Stromal cell of bone marrow (primary cell): ENCODE measurements around the gene SYNDIG1.
"Not testable (repeated sequence)": the region's sequence is repeated elsewhere in the genome, so short reads cannot be mapped to it uniquely, and the experiment has no call there.

Experiments
- DNase-seq: peaks from one replicate; pipeline ENCODE4 v3.0.0-alpha.2; 2012; ENCODE audit warnings: low read depth

SYNDIG1 gene

DNA sequence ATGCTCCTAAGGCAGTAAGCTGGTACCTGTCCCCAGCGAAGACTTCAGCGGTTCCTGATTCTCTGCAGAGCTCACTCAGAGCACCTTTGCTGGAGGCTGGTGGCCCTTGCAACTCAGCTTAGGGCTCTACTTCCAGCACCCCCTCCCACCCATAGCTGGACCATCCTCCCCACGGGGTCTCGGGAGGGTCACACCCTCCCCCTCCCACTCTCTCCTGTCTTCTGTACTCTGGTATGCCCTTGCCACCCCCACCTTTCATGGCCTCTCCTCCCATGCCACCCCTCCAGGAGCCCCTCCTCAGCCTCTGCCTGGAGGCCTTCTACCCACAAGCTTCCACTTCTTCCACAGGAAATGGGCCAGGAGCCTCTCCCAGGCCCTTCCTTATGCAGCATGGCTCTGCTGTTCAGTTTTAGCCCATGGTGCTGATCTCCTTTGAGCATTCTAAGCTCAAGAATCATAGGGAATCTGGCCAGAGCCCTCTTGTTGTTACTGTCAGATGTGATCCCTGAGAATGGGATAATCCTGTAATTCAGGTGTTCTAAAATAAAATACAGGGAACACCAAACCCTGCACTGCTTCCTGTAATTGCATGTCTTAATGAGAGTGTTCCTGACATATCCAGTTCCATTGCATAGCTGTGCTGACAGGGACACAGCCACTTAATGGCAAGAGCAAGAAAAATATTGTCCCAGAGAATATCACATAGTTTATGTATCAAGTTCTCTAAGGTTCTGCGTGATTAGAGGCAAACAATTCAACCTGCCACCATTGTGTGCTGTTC lies 142.1 kb downstream of the SYNDIG1 start:
- no peak for DNase-seq

DNA sequence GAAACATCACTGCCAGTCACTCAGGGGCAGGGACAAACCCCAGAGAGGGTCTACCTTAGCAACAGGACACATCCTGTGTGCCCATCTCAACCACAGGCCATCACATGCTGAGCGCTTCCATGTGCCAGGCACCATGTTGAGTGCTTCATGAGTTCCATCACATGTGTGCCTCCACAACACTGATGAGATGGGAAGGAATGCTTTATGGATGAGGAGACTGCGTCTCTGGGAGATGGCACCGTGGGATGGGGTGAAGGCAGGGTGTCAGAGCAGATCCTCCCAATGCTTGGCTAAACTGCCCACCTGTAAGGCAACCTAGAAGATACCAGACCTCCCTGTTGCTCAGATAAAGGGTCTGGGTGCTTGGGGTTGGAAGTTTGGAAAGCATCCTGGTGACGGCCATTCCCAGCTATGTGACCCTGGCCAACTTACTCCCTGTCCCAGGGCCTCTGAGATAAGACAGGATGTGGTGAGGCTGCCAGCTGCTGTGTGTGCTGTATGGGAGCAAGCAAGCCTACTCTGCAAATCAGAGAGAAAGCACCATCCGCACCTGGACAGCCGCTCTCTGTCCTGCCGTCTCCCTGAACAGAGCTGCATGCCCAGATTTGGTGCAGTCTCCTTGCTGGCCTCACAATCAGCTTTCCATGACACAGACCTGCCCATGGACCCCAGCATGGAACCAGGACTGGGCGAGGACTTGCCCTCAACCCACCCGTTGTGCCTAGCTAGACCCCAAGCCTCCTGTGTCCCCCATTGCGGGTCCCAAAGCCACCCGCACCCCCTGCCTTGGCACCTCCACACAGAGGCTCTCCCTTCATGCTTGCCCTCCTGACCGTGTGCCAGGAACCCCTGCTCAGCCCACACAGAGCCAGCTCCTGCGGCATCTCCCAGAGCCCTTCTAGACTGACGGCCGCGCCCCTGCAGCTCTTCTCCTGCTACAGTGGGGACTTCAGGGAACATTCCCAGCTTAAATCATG lies 143.7 kb downstream of the SYNDIG1 start:
- DNase-seq: no peak

DNA sequence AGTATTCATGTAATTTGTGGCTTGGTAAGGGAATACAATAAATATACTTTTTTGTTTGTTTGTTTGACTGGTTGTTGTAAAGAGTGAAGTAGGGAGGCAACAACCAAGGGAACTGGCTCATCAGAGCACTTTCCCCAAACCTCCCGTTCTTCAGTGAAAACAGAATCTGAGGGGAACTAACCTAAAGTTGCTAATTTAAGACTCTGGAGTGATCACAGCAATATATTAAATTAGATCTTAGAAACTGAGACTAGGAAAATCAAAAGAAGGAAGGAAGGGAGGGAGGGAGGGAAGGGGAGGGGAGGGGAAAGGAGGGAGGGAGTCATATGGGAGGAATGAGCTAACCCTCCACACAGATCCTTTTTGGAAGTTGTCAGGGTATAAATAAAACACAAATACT lies 144.9 kb downstream of the SYNDIG1 start:
- no peak for DNase-seq

DNA sequence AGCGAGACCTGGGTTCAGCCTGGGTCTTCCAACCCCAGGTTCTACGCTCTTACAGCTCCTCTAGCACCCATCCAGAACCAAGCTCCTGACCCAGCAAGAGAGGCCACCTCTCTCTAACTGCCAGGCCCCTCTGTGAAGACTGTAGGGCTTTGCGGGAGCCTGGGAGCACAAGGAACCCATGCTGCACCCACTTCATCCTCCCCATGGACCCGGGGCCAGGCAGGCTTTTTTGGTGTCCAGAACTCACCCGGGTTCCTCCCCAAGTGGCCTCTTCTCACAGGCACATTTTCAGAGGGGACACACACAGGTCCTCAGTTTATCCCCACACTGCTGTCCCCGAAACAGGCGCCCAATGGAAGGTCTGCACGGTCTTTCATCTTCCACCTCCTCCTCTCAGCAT lies 145.9 kb downstream of the SYNDIG1 start:
- DNase-seq: no peak

DNA sequence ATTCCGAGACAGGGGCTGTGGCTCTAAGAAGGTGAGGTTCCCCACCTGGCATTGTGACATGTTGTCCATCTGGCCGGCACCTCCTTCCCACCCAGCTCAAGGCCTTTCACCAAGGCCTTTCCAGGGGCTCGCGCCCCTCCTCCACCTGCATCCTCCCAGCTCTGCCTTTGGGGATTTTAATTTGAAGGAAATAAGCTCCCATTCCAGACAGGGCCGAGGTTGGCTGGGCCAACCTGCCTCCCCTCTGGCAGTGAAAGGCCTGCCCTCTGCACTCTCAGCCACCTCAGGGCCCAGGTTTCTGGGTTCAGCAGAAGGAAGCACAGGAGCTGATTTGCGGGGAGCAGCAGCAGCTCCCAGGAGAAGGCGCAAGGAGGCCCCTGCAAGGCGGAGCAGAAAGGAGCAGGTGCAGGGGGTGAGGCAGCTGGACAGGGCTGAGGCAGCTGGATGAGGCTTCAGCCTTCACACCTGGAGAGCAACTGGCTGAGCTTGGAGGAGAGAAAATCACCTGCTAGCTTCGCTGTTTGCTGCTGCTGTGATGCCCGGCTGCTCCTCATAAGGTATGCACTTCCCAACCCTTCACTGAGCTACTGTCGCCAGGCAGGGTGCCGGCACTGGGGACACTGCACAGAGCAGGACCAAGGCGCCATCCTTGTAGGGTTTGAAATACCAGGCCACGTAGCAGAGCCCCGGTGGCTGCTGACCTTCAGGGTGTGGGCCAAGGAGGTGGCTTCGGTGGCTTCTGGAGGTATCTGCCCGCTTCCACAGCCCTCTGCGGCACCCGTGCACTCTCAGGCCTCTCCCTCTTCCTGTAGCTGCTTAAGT lies 147.0 kb downstream of the SYNDIG1 start:
- no peak for DNase-seq

DNA sequence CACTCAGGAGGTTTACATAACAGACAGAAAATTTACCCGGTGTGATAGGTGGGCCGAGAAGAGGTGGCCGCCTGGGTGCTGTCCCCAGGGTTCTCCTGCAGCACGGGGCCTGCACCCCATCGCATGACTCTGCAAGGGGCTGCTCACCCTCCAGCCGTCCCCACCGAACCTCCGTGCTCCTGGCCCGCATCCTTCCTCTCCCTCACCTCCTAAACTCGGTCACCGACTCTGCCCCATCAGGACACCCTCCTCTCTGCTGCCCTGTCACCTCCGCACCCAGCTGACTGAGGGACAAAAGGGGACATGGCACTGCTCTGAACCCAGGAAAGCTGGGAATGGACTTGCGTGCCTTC lies 147.6 kb downstream of the SYNDIG1 start:
- DNase-seq: no peak

DNA sequence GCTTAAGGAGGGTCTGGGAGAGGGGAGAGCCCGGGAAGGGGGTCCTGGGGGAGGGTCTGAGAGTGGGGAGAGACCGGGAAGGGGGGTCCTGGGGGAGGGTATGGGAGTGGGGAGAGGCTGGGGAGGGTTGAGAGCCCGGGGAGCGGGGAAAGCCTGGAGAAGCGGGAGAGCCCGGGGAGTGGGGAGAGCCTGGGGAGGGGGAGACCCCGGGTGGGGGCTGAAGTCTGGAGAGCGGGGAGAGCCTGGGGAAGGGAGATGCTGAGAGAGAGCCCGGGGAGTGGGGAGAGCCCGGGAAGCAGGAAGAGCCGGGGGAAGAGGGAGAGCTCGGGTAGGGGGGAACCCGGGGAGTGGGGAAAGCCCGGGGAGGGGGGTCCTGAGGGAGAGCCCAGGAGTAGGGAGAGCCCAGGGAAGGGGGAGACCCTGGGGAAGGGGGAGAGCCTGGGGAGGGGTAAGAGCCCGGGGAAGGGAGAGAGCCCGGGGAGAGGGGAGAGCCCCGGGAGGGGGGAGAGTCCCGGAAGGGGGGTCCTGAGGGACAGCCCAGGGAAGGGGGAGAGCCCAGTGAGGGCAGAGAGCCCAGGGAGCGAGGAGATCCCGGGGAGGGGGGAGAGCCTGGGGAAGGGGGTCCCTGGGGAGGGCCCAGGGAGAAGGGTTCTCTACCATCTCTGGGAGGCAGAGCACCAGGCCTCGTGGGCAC lies 148.5 kb downstream of the SYNDIG1 start:
- DNase-seq: no peak

DNA sequence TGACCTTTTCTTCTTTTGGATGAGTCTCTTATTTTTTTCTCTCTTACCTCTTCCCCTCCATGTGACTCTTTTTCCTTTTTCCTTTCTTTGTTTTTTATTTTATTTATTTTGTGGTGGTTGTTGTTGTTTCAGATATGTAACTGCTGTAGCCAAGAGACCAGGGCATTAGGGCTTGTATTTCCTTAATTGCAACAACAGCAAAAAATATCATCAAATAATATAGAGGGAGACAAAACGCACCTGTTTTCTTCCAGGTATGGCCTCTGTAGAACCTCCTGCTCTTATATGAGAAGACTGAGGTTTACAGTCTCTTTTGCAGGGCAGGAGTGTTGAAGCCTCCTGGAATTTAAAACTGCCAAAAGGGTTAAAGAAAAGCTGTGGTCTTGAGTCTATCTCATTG lies 149.3 kb downstream of the SYNDIG1 start:
- DNase-seq: no peak

DNA sequence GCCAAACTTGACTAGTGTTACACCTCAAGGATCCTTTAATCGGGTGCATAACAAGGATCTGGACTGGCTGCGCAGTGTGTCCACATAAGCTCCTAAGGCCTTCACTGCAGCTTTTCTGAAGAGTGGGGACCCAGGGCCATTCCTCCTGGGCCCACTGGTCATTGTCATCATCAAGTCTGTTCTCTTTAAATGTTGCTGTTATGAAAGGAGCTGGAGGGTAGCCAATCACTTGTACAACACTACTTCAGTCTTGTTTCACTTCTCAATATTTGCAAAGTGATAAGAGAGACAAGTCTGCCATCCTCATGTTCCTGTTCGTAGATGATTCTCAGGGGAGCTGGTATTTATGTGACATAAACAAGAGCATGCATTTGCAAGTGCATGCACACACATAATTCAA lies 149.8 kb downstream of the SYNDIG1 start:
- DNase-seq: no peak

DNA sequence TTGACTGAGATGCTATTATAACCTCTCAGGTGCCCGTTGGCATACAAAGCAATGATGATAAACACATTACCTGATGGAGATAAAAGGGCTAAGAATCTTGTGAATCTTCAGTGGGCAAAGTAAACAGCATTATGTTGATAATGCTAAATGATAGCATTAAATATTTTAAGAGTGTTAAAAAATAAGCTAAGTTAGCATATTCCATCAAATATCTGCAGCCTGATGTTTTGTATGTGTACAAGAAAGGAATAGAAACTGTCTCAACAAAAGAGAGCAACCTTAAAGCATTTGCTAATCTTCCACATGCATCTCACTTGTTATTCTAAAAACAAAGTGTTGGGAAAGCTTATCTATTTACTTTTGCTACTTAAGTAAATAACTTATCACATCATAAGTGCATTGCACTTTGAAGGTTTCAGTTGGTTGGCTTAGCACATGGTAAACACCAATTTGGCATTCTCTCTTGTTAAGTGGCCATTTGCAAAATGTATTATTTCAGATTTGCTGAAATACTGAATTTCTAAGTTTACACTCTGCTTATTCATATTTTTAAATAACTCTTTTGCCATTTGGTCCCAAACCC lies 151.6 kb downstream of the SYNDIG1 start:
- no peak for DNase-seq

DNA sequence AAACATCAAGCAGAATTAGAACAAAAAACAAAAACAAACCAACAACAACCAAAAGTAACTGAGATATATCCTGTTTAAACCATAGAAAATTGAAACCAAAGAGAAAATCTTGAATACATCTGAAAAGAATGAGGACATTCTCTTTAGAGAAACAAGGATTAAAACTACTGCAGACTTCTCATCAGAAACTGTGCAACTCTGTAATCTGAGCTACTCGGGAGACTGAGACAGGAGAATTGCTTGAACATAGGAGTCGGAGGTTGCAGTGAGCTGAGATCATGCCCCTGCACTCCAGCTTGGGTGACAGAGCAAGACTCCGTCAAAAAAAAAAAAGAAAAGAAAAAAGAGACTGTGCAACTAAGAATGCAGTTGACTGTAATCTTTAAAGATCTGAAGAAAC lies 153.4 kb downstream of the SYNDIG1 start:
- peak; percentile 49 for DNase-seq

DNA sequence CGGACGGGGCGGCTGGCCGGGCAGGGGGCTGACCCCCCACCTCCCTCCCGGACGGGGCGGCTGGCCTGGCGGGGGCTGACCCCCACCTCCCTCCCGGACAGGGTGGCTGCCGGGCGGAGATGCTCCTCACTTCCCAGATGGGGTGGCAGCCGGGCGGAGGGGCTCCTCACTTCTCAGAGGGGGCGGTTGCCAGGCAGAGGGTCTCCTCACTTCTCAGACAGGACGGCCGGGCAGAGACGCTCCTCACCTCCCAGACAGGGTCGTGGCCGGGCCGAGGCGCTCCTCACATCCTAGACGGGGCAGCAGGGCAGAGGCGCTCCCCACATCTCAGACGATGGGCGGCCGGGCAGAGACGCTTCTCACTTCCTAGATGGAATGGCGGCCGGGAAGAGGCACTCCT lies 156.7 kb downstream of the SYNDIG1 start:
- not testable (repeated sequence) for DNase-seq

DNA sequence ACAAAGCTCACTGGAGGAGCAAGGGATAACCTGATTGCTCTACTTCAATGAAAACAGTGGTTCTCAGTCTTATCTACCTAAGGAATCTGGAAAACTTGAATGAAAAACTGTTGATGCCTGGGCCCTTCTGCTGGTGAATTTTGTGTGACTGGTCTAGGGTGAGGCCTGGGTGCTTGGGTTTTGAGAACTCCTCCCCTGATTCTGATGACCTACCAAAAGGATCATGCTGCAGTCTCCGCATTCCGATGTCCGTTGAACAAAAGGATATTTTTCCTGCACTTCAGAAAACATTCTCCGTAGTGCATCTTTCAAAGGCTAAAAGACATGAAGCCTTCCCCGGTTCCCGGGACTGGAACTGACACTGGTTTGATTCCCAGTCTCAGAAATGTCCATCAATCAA lies 157.9 kb downstream of the SYNDIG1 start:
- DNase-seq: no peak

DNA sequence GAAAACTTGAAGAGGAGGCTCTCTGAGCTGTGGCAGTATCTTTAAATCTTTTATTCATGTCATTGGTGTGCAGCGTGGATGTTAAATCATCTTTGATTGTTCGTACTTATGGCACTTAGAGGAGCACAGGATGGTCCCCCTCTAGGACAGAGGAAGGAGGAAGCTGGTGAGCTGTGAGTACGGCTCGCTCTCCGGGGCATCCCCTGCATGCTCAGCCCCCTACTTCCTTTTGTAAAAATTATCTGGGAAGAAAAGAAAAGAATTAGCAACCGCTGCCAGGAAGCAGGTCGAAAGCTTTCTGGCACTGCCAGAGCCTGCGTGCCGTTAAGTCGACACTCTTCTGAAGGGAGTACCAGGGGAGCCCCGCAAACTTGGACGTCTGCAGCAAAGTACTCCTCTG lies 158.5 kb downstream of the SYNDIG1 start:
- no peak for DNase-seq

DNA sequence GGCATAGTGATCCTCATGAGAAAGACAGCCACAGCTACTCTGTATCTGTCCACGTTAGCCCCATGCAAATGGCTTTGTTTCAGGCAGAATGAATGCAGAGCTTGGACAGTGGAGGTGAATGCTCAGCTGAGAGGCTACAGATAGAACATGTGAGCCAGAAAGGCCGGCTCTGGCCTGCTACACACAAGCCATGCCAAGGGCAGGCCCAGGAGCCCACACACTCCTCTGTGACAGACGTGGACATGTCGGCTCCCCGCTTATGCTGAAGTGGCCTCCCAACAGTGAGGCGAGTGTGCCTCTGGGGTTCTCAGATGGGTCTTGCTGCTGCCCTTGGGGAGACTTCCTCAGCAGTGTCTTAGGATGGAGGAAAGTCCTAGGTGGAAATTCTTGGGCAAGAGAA lies 159.6 kb downstream of the SYNDIG1 start:
- DNase-seq: no peak

DNA sequence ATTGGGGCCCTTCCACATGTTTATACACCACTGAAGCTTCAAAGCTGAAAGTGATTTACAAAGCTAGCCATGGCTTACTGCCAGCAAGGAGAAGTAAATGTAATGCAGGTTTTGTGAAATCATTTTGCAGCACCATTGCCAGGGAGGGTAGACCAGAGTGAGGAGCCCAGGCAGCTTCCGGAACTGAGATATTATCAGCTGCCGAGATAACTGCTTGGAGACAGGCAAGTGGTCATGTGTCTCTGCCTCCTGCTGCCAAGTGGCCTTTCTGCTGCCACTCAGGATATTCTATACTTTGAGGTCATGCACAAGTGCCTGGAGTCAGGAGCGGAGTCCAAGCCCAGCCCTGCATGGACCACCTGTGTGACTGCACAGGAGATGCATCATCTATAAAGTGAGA lies 160.2 kb downstream of the SYNDIG1 start:
- no peak for DNase-seq

DNA sequence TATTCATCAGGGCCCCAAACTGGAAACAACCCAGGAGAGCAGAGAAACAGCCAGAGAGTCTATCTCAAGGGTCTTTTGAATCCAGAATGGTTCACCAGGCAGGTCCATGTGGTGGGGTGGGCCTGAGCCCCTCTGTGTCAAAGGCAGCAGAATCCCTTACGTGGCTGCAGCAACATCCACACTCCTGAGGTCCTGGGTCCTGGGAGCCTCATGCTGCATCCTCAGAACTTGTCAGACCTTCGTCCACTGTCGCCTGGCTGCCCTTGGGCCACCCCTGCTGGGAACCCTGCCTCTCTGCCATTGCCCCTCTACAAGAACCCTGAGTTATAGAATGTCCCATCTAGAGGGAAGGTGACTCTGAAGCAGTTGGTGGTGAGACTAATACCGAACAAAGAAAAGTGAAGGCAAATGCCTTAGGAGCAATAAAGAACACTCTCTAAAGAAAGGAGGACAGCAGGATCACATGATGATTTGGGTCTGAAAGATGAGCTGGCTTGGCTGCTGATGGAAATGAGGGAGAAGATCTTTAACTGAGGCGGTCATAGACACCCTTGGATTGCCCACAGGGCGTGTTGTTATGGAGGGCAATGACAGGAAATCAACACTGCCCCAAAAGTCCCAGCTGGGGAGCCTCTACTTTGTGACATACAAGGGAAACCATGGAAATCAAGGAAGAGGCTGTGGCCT lies 161.2 kb downstream of the SYNDIG1 start:
- no peak for DNase-seq

DNA sequence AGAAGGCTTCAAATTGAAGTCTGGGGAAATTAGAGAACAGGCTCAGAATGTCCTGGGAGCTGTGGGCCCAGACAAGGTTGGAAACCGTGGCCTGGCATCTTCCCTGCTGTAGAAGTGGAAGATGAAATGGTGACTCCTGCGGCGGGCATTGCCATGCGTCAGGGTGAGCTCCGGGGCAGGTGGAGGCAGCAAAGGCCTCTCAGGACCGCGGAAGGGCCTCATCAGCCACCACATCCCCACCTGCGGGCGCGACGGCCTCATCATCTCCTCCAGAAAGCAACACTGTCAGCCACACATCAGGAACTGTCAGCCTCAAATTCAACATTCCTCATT lies 161.7 kb downstream of the SYNDIG1 start:
- DNase-seq: no peak

DNA sequence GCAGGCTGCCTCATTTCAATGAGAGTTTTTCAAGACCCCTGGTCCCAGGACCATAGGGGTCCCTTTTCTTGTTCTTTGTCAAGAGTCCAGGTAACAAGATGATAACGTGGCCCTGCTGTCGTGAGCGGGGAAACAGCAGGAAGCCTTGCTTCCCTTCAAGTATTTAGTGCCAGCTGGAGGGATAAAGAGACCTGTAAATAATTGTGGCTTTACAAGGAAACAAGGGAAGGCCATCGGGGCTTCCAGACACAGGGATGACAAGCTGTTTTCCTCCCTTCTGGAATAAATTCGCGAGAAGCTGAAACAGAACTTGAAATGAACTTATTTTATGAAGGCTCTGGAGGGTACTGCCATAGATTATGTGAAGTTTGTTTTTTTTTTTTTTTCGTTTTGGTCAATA lies 163.2 kb downstream of the SYNDIG1 start:
- DNase-seq: no peak

DNA sequence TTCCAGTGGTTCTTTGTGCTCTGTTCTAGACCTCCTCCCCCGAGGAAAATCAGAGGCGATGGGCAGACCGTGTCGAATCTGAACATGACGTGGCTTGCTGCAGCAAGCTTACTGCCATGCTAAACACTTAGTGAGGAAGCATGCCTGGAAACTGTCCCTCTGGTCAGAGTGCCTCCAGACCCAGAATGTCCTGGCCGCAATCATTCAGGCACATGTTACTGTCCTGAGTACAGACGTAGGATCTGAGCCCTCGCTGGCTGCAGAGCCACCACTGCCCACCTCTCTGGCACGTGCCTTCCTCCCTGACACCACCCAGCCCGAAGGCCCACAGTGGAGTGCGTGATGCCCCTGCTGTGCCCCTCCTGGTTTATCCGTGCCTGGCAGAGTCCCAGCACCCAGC lies 163.6 kb downstream of the SYNDIG1 start:
- DNase-seq: no peak

DNA sequence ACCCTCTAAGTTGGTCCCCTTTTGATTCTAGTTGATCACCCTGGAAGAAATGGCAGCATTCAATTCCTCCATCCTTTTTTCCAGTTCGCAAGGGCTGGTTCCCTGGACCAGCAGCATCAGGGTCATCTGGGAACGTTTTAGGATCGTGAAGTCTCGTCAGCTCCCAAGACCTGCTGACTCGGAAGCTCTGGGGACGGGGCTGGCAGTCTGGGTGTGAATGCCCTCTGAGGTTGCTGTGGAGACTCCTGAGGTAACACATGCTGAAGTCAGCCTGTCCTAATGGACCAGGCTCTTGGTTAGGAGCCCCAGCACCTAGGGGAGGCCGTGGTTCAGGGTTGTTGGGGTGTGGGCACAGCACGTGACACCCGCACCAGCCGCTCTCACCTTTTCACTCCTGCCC lies 164.1 kb downstream of the SYNDIG1 start:
- DNase-seq: no peak
